Loucy (cell line): ENCODE measurements around the gene FAAP24.
"Not testable (repeated sequence)": the region's sequence is repeated elsewhere in the genome, so short reads cannot be mapped to it uniquely, and the experiment has no call there.

Experiments used
- H2AFZ ChIP-seq: fragments of 200-600 bp; sonication (generic); 2 replicates; pipeline ENCODE4 v1.6.0; 2016; ENCODE audit warnings: antibody characterized with exemption, mild to moderate bottlenecking, low read length, moderate library complexity
- H3F3A ChIP-seq: fragments of 200-600 bp; 2 replicates; pipeline ENCODE4 v1.6.0; 2016; ENCODE audit warnings: antibody characterized with exemption, low read depth, mild to moderate bottlenecking
- H3K27me3 ChIP-seq: fragments of 200-600 bp; sonication (generic); 2 replicates; pipeline ENCODE4 v1.6.1; 2014; ENCODE audit warnings: low read length, mild to moderate bottlenecking; ENCODE audit not compliant: insufficient read depth, poor library complexity, severe bottlenecking
- H3K36me3 ChIP-seq: fragments of 200-600 bp; sonication (generic); 2 replicates; pipeline ENCODE4 v1.6.1; 2016; ENCODE audit warnings: low read length; ENCODE audit not compliant: insufficient read depth
- H3K4me1 ChIP-seq: fragments of 200-600 bp; sonication (generic); 2 replicates; pipeline ENCODE4 v1.5.1; 2014; ENCODE audit warnings: low read length, mild to moderate bottlenecking; ENCODE audit not compliant: insufficient read depth, poor library complexity, severe bottlenecking
- H3K4me2 ChIP-seq: fragments of 200-600 bp; sonication (generic); 2 replicates; pipeline ENCODE4 v1.6.0; 2014; ENCODE audit warnings: antibody characterized with exemption, low read length, low read depth, mild to moderate bottlenecking; ENCODE audit not compliant: poor library complexity, severe bottlenecking
- H3K4me3 ChIP-seq: fragments of 200-600 bp; sonication (generic); 2 replicates; pipeline ENCODE4 v1.5.1; 2014; ENCODE audit warnings: low read length, mild to moderate bottlenecking, mixed read lengths; ENCODE audit not compliant: poor library complexity, severe bottlenecking
- H3K79me2 ChIP-seq: fragments of 200-600 bp; sonication (generic); 2 replicates; pipeline ENCODE4 v1.6.1; 2014; ENCODE audit warnings: low read length; ENCODE audit not compliant: insufficient read depth
- H3K9ac ChIP-seq: fragments of 200-600 bp; sonication (generic); 2 replicates; pipeline ENCODE4 v1.6.0; 2014; ENCODE audit warnings: mild to moderate bottlenecking, low read depth, low read length, moderate library complexity; ENCODE audit not compliant: poor library complexity, severe bottlenecking
- H3K9me2 ChIP-seq: fragments of 200-600 bp; sonication (generic); replicated peaks from 2 replicates; pipeline ENCODE4 v1.6.1; 2016; ENCODE audit warnings: low read depth, low read length, mixed read lengths
- H3K9me3 ChIP-seq: fragments of 200-600 bp; sonication (generic); 2 replicates; pipeline ENCODE4 v1.6.1; 2014; ENCODE audit warnings: mild to moderate bottlenecking, antibody characterized with exemption, low read length, low read depth; ENCODE audit not compliant: insufficient read depth
- H4K20me1 ChIP-seq: fragments of 200-600 bp; sonication (generic); 2 replicates; pipeline ENCODE4 v1.6.0; 2014; ENCODE audit warnings: antibody characterized with exemption, low read length, mild to moderate bottlenecking; ENCODE audit not compliant: insufficient read depth, poor library complexity, severe bottlenecking
- EZH2phosphoT487 ChIP-seq: fragments of 200-600 bp; IDR thresholded peaks from 2 replicates; pipeline ENCODE4 v1.6.1; 2018; ENCODE audit warnings: antibody characterized with exemption, mild to moderate bottlenecking, moderate library complexity, borderline replicate concordance
- TF ChIP-seq, protein P1 (sequence below): fragments of 200-600 bp; sonication (generic); conservative IDR thresholded peaks from 2 replicates; pipeline ENCODE4 v1.5.1; 2014; ENCODE audit warnings: mild to moderate bottlenecking, antibody characterized with exemption, low read length

FAAP24 gene

DNA sequence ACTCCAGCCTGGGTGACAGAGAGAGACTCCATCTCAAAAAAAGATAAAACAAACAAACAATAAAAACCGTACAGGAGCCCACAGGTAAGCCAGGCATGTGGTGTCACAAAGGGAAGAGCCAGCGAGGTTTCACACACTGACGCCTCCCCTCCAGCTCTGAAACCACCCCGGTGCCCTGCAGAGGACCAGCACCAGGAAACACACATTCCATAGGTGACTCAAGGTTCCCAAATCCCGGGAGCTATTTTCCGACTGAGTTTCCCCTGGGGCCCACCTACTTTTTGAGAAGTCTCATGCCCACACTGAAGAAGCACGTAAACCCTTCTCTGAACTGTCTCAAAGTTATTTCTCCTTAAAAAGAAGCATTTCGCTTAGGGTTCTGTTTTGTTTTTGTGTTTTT lies 52.4 kb downstream of the FAAP24 start:
- H4K20me1 ChIP-seq = no peaks in the 10 kb centered on the region
- no peaks in the 10 kb centered on the region for H3K9me2 ChIP-seq
- H3F3A ChIP-seq = no peaks in the 10 kb centered on the region
- no peak overlapping the region for H3K4me2 ChIP-seq
- H3K9ac ChIP-seq = no peak overlapping the region
- H3K9me3 ChIP-seq = no peaks in the 10 kb centered on the region
- H3K36me3 ChIP-seq = no peaks in the 10 kb centered on the region
- no peak for TF ChIP-seq EZH2phosphoT487
- TF ChIP-seq, protein P1, sequence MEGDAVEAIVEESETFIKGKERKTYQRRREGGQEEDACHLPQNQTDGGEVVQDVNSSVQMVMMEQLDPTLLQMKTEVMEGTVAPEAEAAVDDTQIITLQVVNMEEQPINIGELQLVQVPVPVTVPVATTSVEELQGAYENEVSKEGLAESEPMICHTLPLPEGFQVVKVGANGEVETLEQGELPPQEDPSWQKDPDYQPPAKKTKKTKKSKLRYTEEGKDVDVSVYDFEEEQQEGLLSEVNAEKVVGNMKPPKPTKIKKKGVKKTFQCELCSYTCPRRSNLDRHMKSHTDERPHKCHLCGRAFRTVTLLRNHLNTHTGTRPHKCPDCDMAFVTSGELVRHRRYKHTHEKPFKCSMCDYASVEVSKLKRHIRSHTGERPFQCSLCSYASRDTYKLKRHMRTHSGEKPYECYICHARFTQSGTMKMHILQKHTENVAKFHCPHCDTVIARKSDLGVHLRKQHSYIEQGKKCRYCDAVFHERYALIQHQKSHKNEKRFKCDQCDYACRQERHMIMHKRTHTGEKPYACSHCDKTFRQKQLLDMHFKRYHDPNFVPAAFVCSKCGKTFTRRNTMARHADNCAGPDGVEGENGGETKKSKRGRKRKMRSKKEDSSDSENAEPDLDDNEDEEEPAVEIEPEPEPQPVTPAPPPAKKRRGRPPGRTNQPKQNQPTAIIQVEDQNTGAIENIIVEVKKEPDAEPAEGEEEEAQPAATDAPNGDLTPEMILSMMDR = no peak
- no peaks in the 10 kb centered on the region for H3K4me1 ChIP-seq
- no peak overlapping the region for H3K4me3 ChIP-seq
- no peaks in the 10 kb centered on the region for H3K79me2 ChIP-seq
- H3K27me3 ChIP-seq = no peaks in the 10 kb centered on the region
- no peak overlapping the region for H2AFZ ChIP-seq

DNA sequence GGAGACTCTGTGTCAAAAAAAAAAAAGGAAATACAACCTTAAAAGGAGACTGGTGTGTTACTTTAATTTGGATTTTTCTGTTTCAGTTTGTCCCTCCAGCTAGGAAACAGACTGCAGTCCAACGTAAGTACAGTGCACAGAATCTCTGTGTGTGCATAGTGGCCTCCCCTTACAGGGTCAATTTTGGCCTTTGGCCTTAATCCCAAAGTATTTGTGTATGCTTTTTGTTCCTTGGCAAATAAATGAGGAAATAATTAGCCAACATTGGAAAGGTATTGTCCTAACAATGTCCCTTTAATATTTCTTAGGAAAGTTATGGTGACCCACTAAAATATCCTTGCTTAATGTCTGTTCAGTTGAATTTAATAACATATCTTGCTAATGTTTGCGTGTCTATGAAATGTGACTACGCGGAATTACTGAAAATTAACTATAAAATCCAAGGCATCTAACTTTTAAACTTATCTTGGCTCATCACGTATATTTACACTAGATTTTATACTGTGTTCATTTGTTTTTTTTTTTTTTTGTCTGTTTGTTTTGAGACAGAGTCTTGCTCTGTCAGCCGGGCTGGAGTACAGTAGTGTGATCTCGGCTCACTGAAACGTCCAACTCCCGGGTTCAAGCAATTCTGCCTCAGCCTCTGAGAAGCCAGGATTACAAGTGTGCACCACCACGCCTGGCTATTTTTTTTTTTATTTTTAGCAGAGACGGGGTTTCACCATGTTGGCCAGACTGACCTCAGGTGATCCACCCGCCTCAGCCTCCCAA lies 53.6 kb downstream of the FAAP24 start:
- not testable (repeated sequence) for H2AFZ ChIP-seq, H3F3A ChIP-seq, H3K4me1 ChIP-seq, H3K79me2 ChIP-seq, H3K27me3 ChIP-seq, H3K4me3 ChIP-seq, H3K9ac ChIP-seq, H3K36me3 ChIP-seq, H3K9me2 ChIP-seq, H3K9me3 ChIP-seq, H4K20me1 ChIP-seq, H3K4me2 ChIP-seq

DNA sequence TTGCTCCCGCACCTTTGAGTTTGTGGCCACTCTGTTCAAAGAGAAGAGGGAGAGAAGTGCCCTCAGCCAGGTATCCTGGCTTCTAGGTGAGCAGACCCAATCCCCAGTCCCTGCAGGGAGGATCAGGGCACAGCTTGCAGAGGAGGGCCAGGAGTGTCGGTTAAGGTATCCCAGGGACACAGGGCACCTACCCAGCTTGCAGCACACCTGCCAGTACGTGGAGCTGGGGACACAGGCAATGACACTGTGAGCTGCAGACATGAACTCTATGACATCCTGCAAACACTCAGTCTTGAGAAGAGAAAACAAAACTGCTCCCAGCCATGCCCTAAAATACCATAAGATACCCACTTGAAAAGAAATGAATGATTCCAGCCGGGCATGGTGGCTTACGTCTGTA lies 54.6 kb downstream of the FAAP24 start:
- H3K27me3 ChIP-seq, H4K20me1 ChIP-seq, H2AFZ ChIP-seq, H3K4me2 ChIP-seq, H3K9me3 ChIP-seq, H3K4me3 ChIP-seq, H3K4me1 ChIP-seq, H3K9ac ChIP-seq, H3K9me2 ChIP-seq, H3K79me2 ChIP-seq, H3K36me3 ChIP-seq, H3F3A ChIP-seq: not testable (repeated sequence)
